DOHH2 (cell line): ENCODE measurements around the gene SEMA4D.

ENCODE experiments used
- CTCF ChIP-seq: fragments of 200-600 bp; sonication (generic); IDR thresholded peaks from one replicate; pipeline ENCODE4 v1.5.1; 2014; ENCODE audit warnings: antibody characterized with exemption, mild to moderate bottlenecking, low read depth, low read length; ENCODE audit not compliant: poor library complexity, severe bottlenecking
- EZH2phosphoT487 ChIP-seq: fragments of 200-600 bp; sonication (generic); IDR thresholded peaks from 2 replicates; pipeline ENCODE4 v1.6.1; 2017; ENCODE audit warnings: borderline replicate concordance, mild to moderate bottlenecking, antibody characterized with exemption, low read length, moderate library complexity, mixed read lengths

GRCh38 chr9:89418882-89419640 lies 78.9 kb downstream of the SEMA4D start:
- no peak for TF ChIP-seq CTCF
- no peak for TF ChIP-seq EZH2phosphoT487
